Suprapubic skin (tissue), 4 donors: Measurements from ENCODE around the gene SYPL1. TPM values are rescaled to one million over a fixed set of nuclear protein-coding genes. Genes with fewer than 3 reads are reported as not detected.

Experiments used
- DNase-seq, 2 donors: peaks; one replicate each; pipeline ENCODE4 v3.0.0-alpha.2; 2019; ENCODE audit warnings: low spot score in 2 of 2
- H3K27ac ChIP-seq: fragments of 200-600 bp; sonication (generic); one replicate; pipeline ENCODE4 v1.5.1; 2019
- H3K27me3 ChIP-seq: fragments of 200-600 bp; sonication (generic); one replicate; pipeline ENCODE4 v1.5.1; 2019
- H3K36me3 ChIP-seq: fragments of 200-600 bp; sonication (generic); one replicate; pipeline ENCODE4 v1.5.1; 2019
- H3K4me1 ChIP-seq: fragments of 200-600 bp; sonication (generic); one replicate; pipeline ENCODE4 v1.5.1; 2019
- H3K4me3 ChIP-seq: fragments of 200-600 bp; sonication (generic); one replicate; pipeline ENCODE4 v1.5.1; 2019; ENCODE audit warnings: mild to moderate bottlenecking
- H3K9me3 ChIP-seq: fragments of 200-600 bp; sonication (generic); one replicate; pipeline ENCODE4 v1.5.1; 2019
- CTCF ChIP-seq, 2 donors: fragments of 200-600 bp in 1 of 2; fragments of 450-650 bp in 1 of 2; sonication (generic) in 1 of 2; IDR thresholded peaks; one replicate each; pipeline ENCODE4 v1.5.1; 2016 to 2019; ENCODE audit warnings: antibody characterized with exemption in 2 of 2, mild to moderate bottlenecking in 1 of 2, moderate library complexity in 1 of 2
- EP300 ChIP-seq: sonication (generic); formaldehyde crosslinking; IDR thresholded peaks from one replicate; pipeline ENCODE4 v1.6.1; 2017; ENCODE audit warnings: antibody characterized with exemption
- POLR2A ChIP-seq, 2 donors: fragments of 450-650 bp; IDR thresholded peaks; one replicate each; pipeline ENCODE4 v1.6.1; 2017; ENCODE audit warnings: antibody characterized with exemption in 2 of 2, mild to moderate bottlenecking in 2 of 2, moderate library complexity in 2 of 2
- POLR2AphosphoS5 ChIP-seq, 3 donors: sonication (generic); formaldehyde crosslinking; IDR thresholded peaks; one replicate each; pipeline ENCODE4 v1.6.1; 2017; ENCODE audit warnings: antibody characterized with exemption in 3 of 3
- WGBS: methylation state at CpG from one replicate; pipeline ENCODE4 v1.1.5; 2018; 5-methylcytosine and 5-hydroxymethylcytosine counted together
- total RNA-seq, 4 donors: library from RNA; depleted of rRNA; stranded (reverse); fragments of >200 nt; gene quantifications; one replicate each; pipeline ENCODE4 v1.1.0, GENCODE V29; 2016

SYPL1 gene
- total RNA-seq, 4 donors from 2014 or later, result 71.3 to 115 (median 99.3) TPM

- TF ChIP-seq EP300 (no peak), POLR2A (IDR thresholded peaks at IDR 0.05) (no peak), CTCF (IDR thresholded peaks at IDR 0.05) (no peak), POLR2AphosphoS5 (IDR thresholded peaks at IDR 0.05) (no peak)
- no peak overlapping the region for H3K4me3 ChIP-seq
- no peaks in the 10 kb centered on the region for H3K27me3 ChIP-seq
- H3K4me1 ChIP-seq, result peaks cover 46% of the 10 kb centered on the region
- H3K9me3 ChIP-seq, result no peaks in the 10 kb centered on the region
- 92% methylated on average over 9 of the region's 9 CpGs for whole genome bisulfite sequencing
- DNase-seq, result no peak
- no peak overlapping the region for H3K27ac ChIP-seq
- H3K36me3 ChIP-seq, result no peaks in the 10 kb centered on the region
Measured at GRCh38 chr7:106049139-106049752, 62.9 kb downstream of the SYPL1 start.

GRCh38 chr7:106048706-106049020, 63.4 kb downstream of the SYPL1 start:
- WGBS, result 67% methylated on average over 2 of the region's 2 CpGs
- peaks cover 46% of the 10 kb centered on the region for H3K4me1 ChIP-seq
- H3K27me3 ChIP-seq, result no peaks in the 10 kb centered on the region
- TF ChIP-seq POLR2AphosphoS5 (IDR thresholded peaks at IDR 0.05), result no peak
- no peak for TF ChIP-seq POLR2A (IDR thresholded peaks at IDR 0.05)
- no peak for TF ChIP-seq CTCF (IDR thresholded peaks at IDR 0.05)
- TF ChIP-seq EP300, result no peak
- no peaks in the 10 kb centered on the region for H3K9me3 ChIP-seq
- H3K27ac ChIP-seq, result no peak overlapping the region
- no peak for DNase-seq
- H3K4me3 ChIP-seq, result no peak overlapping the region
- no peaks in the 10 kb centered on the region for H3K36me3 ChIP-seq

GRCh38 chr7:106047818-106048705, 64.0 kb downstream of the SYPL1 start:
- H3K27ac ChIP-seq, result no peak overlapping the region
- WGBS, result 49% methylated on average over 10 of the region's 10 CpGs
- H3K27me3 ChIP-seq, result no peaks in the 10 kb centered on the region
- TF ChIP-seq EP300, result no peak
- TF ChIP-seq CTCF (IDR thresholded peaks at IDR 0.05), result no peak
- no peak for TF ChIP-seq POLR2AphosphoS5 (IDR thresholded peaks at IDR 0.05)
- no peak for TF ChIP-seq POLR2A (IDR thresholded peaks at IDR 0.05)
- H3K4me1 ChIP-seq, result peaks cover 47% of the 10 kb centered on the region
- no peaks in the 10 kb centered on the region for H3K36me3 ChIP-seq
- no peak for DNase-seq
- H3K9me3 ChIP-seq, result no peaks in the 10 kb centered on the region
- no peak overlapping the region for H3K4me3 ChIP-seq

- H3K27me3 ChIP-seq, result no peaks in the 10 kb centered on the region
- H3K4me3 ChIP-seq, result no peak overlapping the region
- H3K36me3 ChIP-seq, result no peaks in the 10 kb centered on the region
- peaks cover 55% of the 10 kb centered on the region for H3K4me1 ChIP-seq
- no peak for TF ChIP-seq POLR2AphosphoS5 (IDR thresholded peaks at IDR 0.05)
- TF ChIP-seq EP300, result no peak
- TF ChIP-seq CTCF (IDR thresholded peaks at IDR 0.05), result no peak
- no peak for TF ChIP-seq POLR2A (IDR thresholded peaks at IDR 0.05)
- no peaks in the 10 kb centered on the region for H3K9me3 ChIP-seq
- DNase-seq, result no peak
- no peak overlapping the region for H3K27ac ChIP-seq
- WGBS, result 72% methylated on average over 5 of the region's 5 CpGs
Measured at GRCh38 chr7:106047184-106047583, 64.9 kb downstream of the SYPL1 start.

GRCh38 chr7:106045586-106045985, 66.5 kb downstream of the SYPL1 start:
- H3K4me3 ChIP-seq, result no peak overlapping the region
- H3K27me3 ChIP-seq, result no peaks in the 10 kb centered on the region
- H3K4me1 ChIP-seq, result peaks cover 50% of the 10 kb centered on the region
- no peak for DNase-seq
- no peaks in the 10 kb centered on the region for H3K36me3 ChIP-seq
- no peak for TF ChIP-seq EP300
- no peak for TF ChIP-seq POLR2A (IDR thresholded peaks at IDR 0.05)
- no peak for TF ChIP-seq CTCF (IDR thresholded peaks at IDR 0.05)
- no peak for TF ChIP-seq POLR2AphosphoS5 (IDR thresholded peaks at IDR 0.05)
- WGBS, result 41% methylated on average over 1 of the region's 1 CpG
- H3K9me3 ChIP-seq, result no peaks in the 10 kb centered on the region
- no peak overlapping the region for H3K27ac ChIP-seq
